GM18511 (cell line): ENCODE measurements around the gene GMEB1.
"Not testable (repeated sequence)": the region's sequence is repeated elsewhere in the genome, so short reads cannot be mapped to it uniquely, and the experiment has no call there.

ENCODE experiments used
- ATAC-seq: cut with Tn5 transposase; IDR thresholded peaks from one replicate; pipeline ENCODE4 v1.9.1; 2021; ENCODE audit warnings: mild to moderate bottlenecking, moderate library complexity; ENCODE audit not compliant: unreplicated experiment

Gene GMEB1

GRCh38 chr1:28744184-28744583 is 75.6 kb downstream of the GMEB1 start:
- ATAC-seq: no peak

GRCh38 chr1:28745653-28746173 is 77.1 kb downstream of the GMEB1 start:
- no peak for ATAC-seq

- no peak for ATAC-seq
Observed at GRCh38 chr1:28750330-28750729, 81.7 kb downstream of the GMEB1 start.

GRCh38 chr1:28750771-28751294 is 82.2 kb downstream of the GMEB1 start:
- ATAC-seq: not testable (repeated sequence)

- no peak for ATAC-seq
Observed at GRCh38 chr1:28751315-28752060, 82.9 kb downstream of the GMEB1 start.

- ATAC-seq: no peak
Observed at GRCh38 chr1:28755701-28756100, 87.1 kb downstream of the GMEB1 start.

GRCh38 chr1:28756846-28757245 is 88.3 kb downstream of the GMEB1 start:
- no peak for ATAC-seq

GRCh38 chr1:28758420-28758819 is 89.8 kb downstream of the GMEB1 start:
- no peak for ATAC-seq

GRCh38 chr1:28759257-28759656 is 90.7 kb downstream of the GMEB1 start:
- ATAC-seq: no peak

GRCh38 chr1:28761189-28761588 is 92.6 kb downstream of the GMEB1 start:
- ATAC-seq: no peak

GRCh38 chr1:28766532-28767183 is 98.1 kb downstream of the GMEB1 start:
- no peak for ATAC-seq
